ENCODE data around the gene ARHGEF37. TPM values are rescaled to one million over a fixed set of nuclear protein-coding genes. Genes with fewer than 3 reads are reported as not detected.
A peak's percentile ranks its signal among the peaks of the same experiment; 100 is the strongest.

The ARHGEF37 gene
- total and polyA plus RNA-seq, 9 of the 15 experiments (the other 6 are each of a cell fraction or from before 2014, with no cell fraction given), result 0.01 to 0.27 (median 0.05) TPM

DNA sequence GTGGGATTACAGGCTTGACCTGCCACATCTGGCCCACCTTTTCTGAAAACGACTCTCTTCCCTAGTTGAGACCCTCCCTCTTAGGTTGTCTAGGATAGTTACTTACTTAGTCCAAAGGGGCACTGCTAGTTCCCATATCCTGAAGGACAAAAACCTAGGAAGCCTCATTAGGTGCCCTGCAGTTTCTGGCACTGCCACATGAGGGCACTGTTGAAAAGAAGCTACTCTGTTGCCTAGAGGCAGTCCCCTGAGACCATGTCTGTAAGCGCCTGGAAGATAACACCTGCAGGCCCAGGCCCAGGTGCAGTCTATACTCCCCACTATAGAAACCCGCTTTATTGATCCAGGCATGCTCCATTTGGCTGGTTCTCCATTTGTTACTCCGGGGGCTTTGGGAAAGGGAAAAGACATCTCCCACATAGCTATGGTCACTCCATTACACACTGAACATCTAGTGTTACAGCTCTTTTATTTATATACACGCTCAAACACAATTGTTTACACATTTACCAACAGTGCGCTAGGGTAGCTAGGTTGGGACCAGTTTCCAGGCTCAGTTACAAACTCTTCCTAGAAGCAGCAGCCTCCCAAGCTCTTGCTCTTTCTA, 75.4 kb downstream of the ARHGEF37 start (continued):
- TF ChIP-seq, protein P1, sequence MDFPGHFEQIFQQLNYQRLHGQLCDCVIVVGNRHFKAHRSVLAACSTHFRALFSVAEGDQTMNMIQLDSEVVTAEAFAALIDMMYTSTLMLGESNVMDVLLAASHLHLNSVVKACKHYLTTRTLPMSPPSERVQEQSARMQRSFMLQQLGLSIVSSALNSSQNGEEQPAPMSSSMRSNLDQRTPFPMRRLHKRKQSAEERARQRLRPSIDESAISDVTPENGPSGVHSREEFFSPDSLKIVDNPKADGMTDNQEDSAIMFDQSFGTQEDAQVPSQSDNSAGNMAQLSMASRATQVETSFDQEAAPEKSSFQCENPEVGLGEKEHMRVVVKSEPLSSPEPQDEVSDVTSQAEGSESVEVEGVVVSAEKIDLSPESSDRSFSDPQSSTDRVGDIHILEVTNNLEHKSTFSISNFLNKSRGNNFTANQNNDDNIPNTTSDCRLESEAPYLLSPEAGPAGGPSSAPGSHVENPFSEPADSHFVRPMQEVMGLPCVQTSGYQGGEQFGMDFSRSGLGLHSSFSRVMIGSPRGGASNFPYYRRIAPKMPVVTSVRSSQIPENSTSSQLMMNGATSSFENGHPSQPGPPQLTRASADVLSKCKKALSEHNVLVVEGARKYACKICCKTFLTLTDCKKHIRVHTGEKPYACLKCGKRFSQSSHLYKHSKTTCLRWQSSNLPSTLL (IDR thresholded peaks at IDR 0.05), result no peak
- no peak for TF ChIP-seq ESRRA (IDR thresholded peaks at IDR 0.05; ENCODE audit: borderline replicate concordance, low read depth)
- peak; percentile 80 for TF ChIP-seq ZNF263 (CRISPR knock-in tag; IDR thresholded peaks at IDR 0.05; ENCODE audit: borderline replicate concordance)
- no peak for TF ChIP-seq ZNF224 (CRISPR knock-in tag; IDR thresholded peaks at IDR 0.05)
- TF ChIP-seq CSDE1 (IDR thresholded peaks at IDR 0.05), result no peak
- no peak for TF ChIP-seq NUFIP1 (IDR thresholded peaks at IDR 0.05; ENCODE audit: partially characterized antibody)
- TF ChIP-seq, protein P2, sequence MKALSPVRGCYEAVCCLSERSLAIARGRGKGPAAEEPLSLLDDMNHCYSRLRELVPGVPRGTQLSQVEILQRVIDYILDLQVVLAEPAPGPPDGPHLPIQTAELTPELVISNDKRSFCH (CRISPR knock-in tag; IDR thresholded peaks at IDR 0.05), result no peak
- TF ChIP-seq, protein P2 (tag; IDR thresholded peaks at IDR 0.05), result 0 out of 2 replicates have a peak, but pooled peaks have one; percentile 41
- TF ChIP-seq, protein P3, sequence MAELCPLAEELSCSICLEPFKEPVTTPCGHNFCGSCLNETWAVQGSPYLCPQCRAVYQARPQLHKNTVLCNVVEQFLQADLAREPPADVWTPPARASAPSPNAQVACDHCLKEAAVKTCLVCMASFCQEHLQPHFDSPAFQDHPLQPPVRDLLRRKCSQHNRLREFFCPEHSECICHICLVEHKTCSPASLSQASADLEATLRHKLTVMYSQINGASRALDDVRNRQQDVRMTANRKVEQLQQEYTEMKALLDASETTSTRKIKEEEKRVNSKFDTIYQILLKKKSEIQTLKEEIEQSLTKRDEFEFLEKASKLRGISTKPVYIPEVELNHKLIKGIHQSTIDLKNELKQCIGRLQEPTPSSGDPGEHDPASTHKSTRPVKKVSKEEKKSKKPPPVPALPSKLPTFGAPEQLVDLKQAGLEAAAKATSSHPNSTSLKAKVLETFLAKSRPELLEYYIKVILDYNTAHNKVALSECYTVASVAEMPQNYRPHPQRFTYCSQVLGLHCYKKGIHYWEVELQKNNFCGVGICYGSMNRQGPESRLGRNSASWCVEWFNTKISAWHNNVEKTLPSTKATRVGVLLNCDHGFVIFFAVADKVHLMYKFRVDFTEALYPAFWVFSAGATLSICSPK (IDR thresholded peaks at IDR 0.05; ENCODE audit: borderline replicate concordance), result no peak
- no peak for TF ChIP-seq ZNF165 (CRISPR knock-in tag; IDR thresholded peaks at IDR 0.05; ENCODE audit: borderline replicate concordance)
- TF ChIP-seq GTF2A2 (tag; IDR thresholded peaks at IDR 0.05), result no peak
- TF ChIP-seq ARNT (IDR thresholded peaks at IDR 0.05), result no peak
- TF ChIP-seq, protein P4, sequence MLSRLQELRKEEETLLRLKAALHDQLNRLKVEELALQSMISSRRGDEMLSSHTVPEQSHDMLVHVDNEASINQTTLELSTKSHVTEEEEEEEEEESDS (CRISPR knock-in tag; IDR thresholded peaks at IDR 0.05), result no peak
- 0 out of 4 replicates have a peak, but pooled peaks of 1 of the 2 experiments have one; percentile 14 for TF ChIP-seq TRIM24 (IDR thresholded peaks at IDR 0.05)
- TF ChIP-seq CBX1 (IDR thresholded peaks at IDR 0.05; ENCODE audit: low read depth), result peak; percentile 40; the same call in 1 of the 2 replicates
- no peak for TF ChIP-seq RBM14 (IDR thresholded peaks at IDR 0.05; ENCODE audit: borderline replicate concordance, insufficient read depth, low read depth, low read length)
- TF ChIP-seq, protein P5, sequence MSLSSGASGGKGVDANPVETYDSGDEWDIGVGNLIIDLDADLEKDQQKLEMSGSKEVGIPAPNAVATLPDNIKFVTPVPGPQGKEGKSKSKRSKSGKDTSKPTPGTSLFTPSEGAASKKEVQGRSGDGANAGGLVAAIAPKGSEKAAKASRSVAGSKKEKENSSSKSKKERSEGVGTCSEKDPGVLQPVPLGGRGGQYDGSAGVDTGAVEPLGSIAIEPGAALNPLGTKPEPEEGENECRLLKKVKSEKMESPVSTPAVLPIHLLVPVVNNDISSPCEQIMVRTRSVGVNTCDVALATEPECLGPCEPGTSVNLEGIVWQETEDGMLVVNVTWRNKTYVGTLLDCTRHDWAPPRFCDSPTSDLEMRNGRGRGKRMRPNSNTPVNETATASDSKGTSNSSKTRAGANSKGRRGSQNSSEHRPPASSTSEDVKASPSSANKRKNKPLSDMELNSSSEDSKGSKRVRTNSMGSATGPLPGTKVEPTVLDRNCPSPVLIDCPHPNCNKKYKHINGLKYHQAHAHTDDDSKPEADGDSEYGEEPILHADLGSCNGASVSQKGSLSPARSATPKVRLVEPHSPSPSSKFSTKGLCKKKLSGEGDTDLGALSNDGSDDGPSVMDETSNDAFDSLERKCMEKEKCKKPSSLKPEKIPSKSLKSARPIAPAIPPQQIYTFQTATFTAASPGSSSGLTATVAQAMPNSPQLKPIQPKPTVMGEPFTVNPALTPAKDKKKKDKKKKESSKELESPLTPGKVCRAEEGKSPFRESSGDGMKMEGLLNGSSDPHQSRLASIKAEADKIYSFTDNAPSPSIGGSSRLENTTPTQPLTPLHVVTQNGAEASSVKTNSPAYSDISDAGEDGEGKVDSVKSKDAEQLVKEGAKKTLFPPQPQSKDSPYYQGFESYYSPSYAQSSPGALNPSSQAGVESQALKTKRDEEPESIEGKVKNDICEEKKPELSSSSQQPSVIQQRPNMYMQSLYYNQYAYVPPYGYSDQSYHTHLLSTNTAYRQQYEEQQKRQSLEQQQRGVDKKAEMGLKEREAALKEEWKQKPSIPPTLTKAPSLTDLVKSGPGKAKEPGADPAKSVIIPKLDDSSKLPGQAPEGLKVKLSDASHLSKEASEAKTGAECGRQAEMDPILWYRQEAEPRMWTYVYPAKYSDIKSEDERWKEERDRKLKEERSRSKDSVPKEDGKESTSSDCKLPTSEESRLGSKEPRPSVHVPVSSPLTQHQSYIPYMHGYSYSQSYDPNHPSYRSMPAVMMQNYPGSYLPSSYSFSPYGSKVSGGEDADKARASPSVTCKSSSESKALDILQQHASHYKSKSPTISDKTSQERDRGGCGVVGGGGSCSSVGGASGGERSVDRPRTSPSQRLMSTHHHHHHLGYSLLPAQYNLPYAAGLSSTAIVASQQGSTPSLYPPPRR (CRISPR knock-in tag; IDR thresholded peaks at IDR 0.05; ENCODE audit: borderline replicate concordance), result no peak
- TF ChIP-seq, protein P6, sequence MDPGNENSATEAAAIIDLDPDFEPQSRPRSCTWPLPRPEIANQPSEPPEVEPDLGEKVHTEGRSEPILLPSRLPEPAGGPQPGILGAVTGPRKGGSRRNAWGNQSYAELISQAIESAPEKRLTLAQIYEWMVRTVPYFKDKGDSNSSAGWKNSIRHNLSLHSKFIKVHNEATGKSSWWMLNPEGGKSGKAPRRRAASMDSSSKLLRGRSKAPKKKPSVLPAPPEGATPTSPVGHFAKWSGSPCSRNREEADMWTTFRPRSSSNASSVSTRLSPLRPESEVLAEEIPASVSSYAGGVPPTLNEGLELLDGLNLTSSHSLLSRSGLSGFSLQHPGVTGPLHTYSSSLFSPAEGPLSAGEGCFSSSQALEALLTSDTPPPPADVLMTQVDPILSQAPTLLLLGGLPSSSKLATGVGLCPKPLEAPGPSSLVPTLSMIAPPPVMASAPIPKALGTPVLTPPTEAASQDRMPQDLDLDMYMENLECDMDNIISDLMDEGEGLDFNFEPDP (CRISPR knock-in tag; IDR thresholded peaks at IDR 0.05), result no peak

Data from K562 (cell line).